T-helper 1 cell (primary cell): ENCODE measurements around the gene ZSWIM6.

Source experiments
- DNase-seq, 5 donors: peaks; one replicate each; pipeline ENCODE4 v3.0.0-alpha.2; 2012 to 2020

Gene ZSWIM6

GRCh38 chr5:61496446-61496845 lies 164.4 kb downstream of the ZSWIM6 start:
- no peak for DNase-seq

GRCh38 chr5:61496860-61497259 lies 164.8 kb downstream of the ZSWIM6 start:
- no peak for DNase-seq

GRCh38 chr5:61498121-61498520 lies 166.1 kb downstream of the ZSWIM6 start:
- no peak for DNase-seq

- no peak for DNase-seq
These were observed 169.9 kb downstream of the ZSWIM6 start for GRCh38 chr5:61501971-61502370.

- DNase-seq: no peak
These were observed 172.2 kb downstream of the ZSWIM6 start for GRCh38 chr5:61504143-61504770.

GRCh38 chr5:61505281-61505680 lies 173.2 kb downstream of the ZSWIM6 start:
- no peak for DNase-seq

- no peak for DNase-seq
These were observed 175.2 kb downstream of the ZSWIM6 start for GRCh38 chr5:61507232-61507631.

- DNase-seq: no peak
These were observed 184.9 kb downstream of the ZSWIM6 start for GRCh38 chr5:61516946-61517345.

- DNase-seq: no peak
These were observed 187.7 kb downstream of the ZSWIM6 start for GRCh38 chr5:61519728-61520277.

GRCh38 chr5:61523073-61523472 lies 191.0 kb downstream of the ZSWIM6 start:
- no peak for DNase-seq

- DNase-seq: no peak
These were observed 191.9 kb downstream of the ZSWIM6 start for GRCh38 chr5:61523997-61524396.

GRCh38 chr5:61525512-61526206 lies 193.6 kb downstream of the ZSWIM6 start:
- no peak for DNase-seq

- no peak for DNase-seq
These were observed 194.1 kb downstream of the ZSWIM6 start for GRCh38 chr5:61526207-61526519.

- no peak for DNase-seq
These were observed 200.9 kb downstream of the ZSWIM6 start for GRCh38 chr5:61532983-61533382.

GRCh38 chr5:61534481-61535267 lies 202.6 kb downstream of the ZSWIM6 start:
- DNase-seq: peak in 1 of 5 donors; percentile 32

GRCh38 chr5:61535828-61536227 lies 203.8 kb downstream of the ZSWIM6 start:
- DNase-seq: no peak

- no peak for DNase-seq
These were observed 204.9 kb downstream of the ZSWIM6 start for GRCh38 chr5:61536922-61537321.

- DNase-seq: no peak
These were observed 206.9 kb downstream of the ZSWIM6 start for GRCh38 chr5:61538722-61539501.

GRCh38 chr5:61549530-61549929 lies 217.5 kb downstream of the ZSWIM6 start:
- DNase-seq: no peak

GRCh38 chr5:61551637-61552313 lies 219.7 kb downstream of the ZSWIM6 start:
- no peak for DNase-seq

GRCh38 chr5:61559146-61559545 lies 227.1 kb downstream of the ZSWIM6 start:
- no peak for DNase-seq

GRCh38 chr5:61559722-61560121 lies 227.7 kb downstream of the ZSWIM6 start:
- DNase-seq: no peak
